Measurements from ENCODE around the gene SP1.
"Not testable (repeated sequence)": the region's sequence is repeated elsewhere in the genome, so short reads cannot be mapped to it uniquely, and the experiment has no call there.

The SP1 gene

DNA sequence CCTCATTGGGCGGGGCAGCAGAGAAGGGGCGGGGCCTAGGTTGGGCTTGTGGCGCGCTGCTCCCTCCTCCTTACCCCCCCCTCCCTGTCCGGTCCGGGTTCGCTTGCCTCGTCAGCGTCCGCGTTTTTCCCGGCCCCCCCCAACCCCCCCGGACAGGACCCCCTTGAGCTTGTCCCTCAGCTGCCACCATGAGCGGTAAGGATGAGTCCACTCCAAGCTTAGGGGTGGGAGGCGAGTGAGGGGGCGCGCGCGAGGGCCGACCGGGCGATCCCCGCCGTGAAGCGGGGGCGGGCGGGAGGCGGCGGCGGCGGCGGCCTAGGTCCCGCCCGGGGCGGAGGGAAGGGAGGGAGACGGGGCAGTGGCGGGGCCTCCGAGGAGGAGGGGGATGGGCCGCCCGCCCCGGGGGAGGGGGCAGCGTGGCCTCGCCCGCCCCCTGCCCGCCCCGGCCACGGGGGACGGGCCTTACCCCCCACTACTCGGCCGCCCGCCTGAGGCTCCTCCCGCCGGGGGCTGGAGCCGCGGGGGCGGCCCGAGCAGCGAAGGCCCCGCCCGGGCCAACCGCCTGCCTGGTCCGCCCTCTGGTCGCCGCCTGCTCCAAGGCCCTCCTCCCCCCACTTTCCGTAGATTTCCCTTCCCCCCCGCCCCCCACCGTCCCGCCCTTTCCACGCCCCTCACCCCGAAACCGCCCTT, at the start of gene SP1:
TSS of gene SP1 (plus strand) at position 73 of the 690 bp plus-strand sequence. CDS start at position 189, 116 bp downstream.
- Histone ChIP-seq H3K4me1 (ENCODE audit: control insufficient read depth, insufficient read depth, low read length) (peaks cover 2% of the 10 kb centered on the region), H3K4me3 (ENCODE audit: low read length) (peak within 1 kb of the TSS; percentile 73; the same call in 1 of the 2 replicates), H3K9me3 (ENCODE audit: control insufficient read depth, insufficient read depth, low read length) (no peaks in the 10 kb centered on the region), H3K27me3 (ENCODE audit: control insufficient read depth, insufficient read depth, low read length) (no peaks in the 10 kb centered on the region), H3K27ac (ENCODE audit: low read length) (no peak within 1 kb of the TSS), H3K36me3 (ENCODE audit: control insufficient read depth, insufficient read depth, low read length) (peaks cover 16% of the 10 kb centered on the region; the same call in 1 of the 2 replicates)
- no CpG with 5 or more reads among the region's 71 CpGs for WGBS (ENCODE audit: insufficient coverage, insufficient read length)
- peak; percentile 45 for DNase-seq (ENCODE audit: low read depth, low spot score)

DNA sequence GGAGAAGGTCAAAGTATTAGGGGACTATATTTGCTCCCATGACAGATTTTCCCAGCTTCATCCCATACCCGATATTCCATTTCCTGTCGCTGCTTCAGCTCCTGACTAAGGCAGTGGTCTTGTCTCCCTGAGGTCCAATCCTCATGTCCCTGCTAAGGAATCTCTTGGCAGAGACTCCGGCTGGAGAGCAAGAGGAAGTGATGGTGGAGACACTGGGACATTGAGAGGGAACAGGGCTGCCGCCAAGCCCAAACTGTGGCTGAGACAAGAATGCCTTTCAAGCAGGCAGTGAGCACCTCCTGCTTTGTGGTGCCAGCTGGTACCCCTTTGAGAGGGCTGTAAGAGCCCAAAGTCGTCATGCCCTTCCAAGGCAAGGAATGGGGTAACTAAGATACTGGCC, 49.3 kb upstream of the SP1 start:
- Histone ChIP-seq H3K36me3 (ENCODE audit: control insufficient read depth, insufficient read depth, low read length) (no peaks in the 10 kb centered on the region), H3K27ac (ENCODE audit: low read length) (no peak overlapping the region), H3K4me3 (ENCODE audit: low read length) (no peak overlapping the region), H3K4me1 (ENCODE audit: control insufficient read depth, insufficient read depth, low read length) (peaks cover 2% of the 10 kb centered on the region; the same call in 1 of the 2 replicates), H3K27me3 (ENCODE audit: control insufficient read depth, insufficient read depth, low read length) (peaks cover 8% of the 10 kb centered on the region; the same call in 1 of the 2 replicates), H3K9me3 (ENCODE audit: control insufficient read depth, insufficient read depth, low read length) (no peaks in the 10 kb centered on the region)
- no CpG with 5 or more reads among the region's 5 CpGs for WGBS (ENCODE audit: insufficient coverage, insufficient read length)
- no peak for DNase-seq (ENCODE audit: low read depth, low spot score)

- H3K27me3 ChIP-seq (ENCODE audit: control insufficient read depth, insufficient read depth, low read length); H3K4me3 ChIP-seq (ENCODE audit: low read length); H3K27ac ChIP-seq (ENCODE audit: low read length); H3K36me3 ChIP-seq (ENCODE audit: control insufficient read depth, insufficient read depth, low read length); H3K9me3 ChIP-seq (ENCODE audit: control insufficient read depth, insufficient read depth, low read length); DNase-seq (ENCODE audit: low read depth, low spot score); H3K4me1 ChIP-seq (ENCODE audit: control insufficient read depth, insufficient read depth, low read length): not testable (repeated sequence)
Measured at GRCh38 chr12:53332339-53332738, 47.6 kb upstream of the SP1 start.

DNA sequence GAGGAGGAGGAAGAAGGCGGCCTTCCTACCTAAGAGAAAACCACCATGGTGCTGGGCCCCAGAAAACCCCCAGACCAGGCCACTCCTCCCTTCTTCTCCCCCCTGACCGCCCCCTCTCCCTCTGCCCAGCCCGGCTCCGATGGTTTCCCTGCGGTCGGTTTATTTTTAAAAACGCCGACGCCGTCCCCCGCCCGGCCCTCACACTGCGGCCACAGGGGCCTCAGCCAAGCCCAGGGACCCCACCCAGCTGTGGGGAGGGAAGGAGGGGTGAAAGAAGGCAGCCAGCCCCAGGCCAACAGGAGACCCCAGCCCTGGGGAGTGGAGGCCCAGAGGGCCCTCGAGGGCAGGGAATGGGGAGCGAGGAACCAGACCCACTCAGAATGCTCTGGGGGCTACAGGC, 47.2 kb upstream of the SP1 start:
- DNase-seq (ENCODE audit: low read depth, low spot score): no peak
- H3K27ac ChIP-seq (ENCODE audit: low read length): no peak overlapping the region
- H3K4me1 ChIP-seq (ENCODE audit: control insufficient read depth, insufficient read depth, low read length): peaks cover 1% of the 10 kb centered on the region; the same call in 1 of the 2 replicates
- H3K27me3 ChIP-seq (ENCODE audit: control insufficient read depth, insufficient read depth, low read length): no peaks in the 10 kb centered on the region; the same call in 1 of the 2 replicates
- no peak overlapping the region for H3K4me3 ChIP-seq (ENCODE audit: low read length)
- H3K9me3 ChIP-seq (ENCODE audit: control insufficient read depth, insufficient read depth, low read length): no peaks in the 10 kb centered on the region
- WGBS (ENCODE audit: insufficient coverage, insufficient read length): no CpG with 5 or more reads among the region's 15 CpGs
- no peaks in the 10 kb centered on the region for H3K36me3 ChIP-seq (ENCODE audit: control insufficient read depth, insufficient read depth, low read length)

DNA sequence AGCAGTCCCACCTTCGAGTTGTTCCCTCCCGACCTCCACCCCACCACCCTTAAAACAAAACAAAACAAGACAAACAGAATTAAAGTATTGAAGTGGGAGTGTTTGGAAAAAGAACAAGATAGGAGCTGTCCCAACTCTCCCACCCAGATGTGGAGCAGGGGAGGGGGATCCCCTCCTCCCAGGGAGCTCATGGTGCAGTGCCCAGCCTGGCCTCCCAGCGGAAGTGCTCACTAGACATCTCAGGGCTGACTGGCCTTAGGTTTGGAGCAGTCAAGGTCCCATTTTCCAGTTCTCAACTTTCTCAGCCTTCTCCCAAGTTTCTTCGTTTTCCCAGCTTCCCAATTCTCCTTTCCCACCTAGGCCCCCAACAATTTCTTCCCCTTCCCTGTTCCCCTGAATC, 46.7 kb upstream of the SP1 start:
- no peak overlapping the region for H3K4me3 ChIP-seq (ENCODE audit: low read length)
- no peaks in the 10 kb centered on the region for H3K36me3 ChIP-seq (ENCODE audit: control insufficient read depth, insufficient read depth, low read length)
- no peak overlapping the region for H3K27ac ChIP-seq (ENCODE audit: low read length)
- no peaks in the 10 kb centered on the region for H3K4me1 ChIP-seq (ENCODE audit: control insufficient read depth, insufficient read depth, low read length)
- DNase-seq (ENCODE audit: low read depth, low spot score): no peak
- WGBS (ENCODE audit: insufficient coverage, insufficient read length): no CpG with 5 or more reads among the region's 4 CpGs
- H3K9me3 ChIP-seq (ENCODE audit: control insufficient read depth, insufficient read depth, low read length): no peaks in the 10 kb centered on the region
- no peaks in the 10 kb centered on the region for H3K27me3 ChIP-seq (ENCODE audit: control insufficient read depth, insufficient read depth, low read length)

- Histone ChIP-seq H3K4me3 (ENCODE audit: low read length) (no peak overlapping the region), H3K9me3 (ENCODE audit: control insufficient read depth, insufficient read depth, low read length) (no peaks in the 10 kb centered on the region), H3K36me3 (ENCODE audit: control insufficient read depth, insufficient read depth, low read length) (no peaks in the 10 kb centered on the region), H3K27me3 (ENCODE audit: control insufficient read depth, insufficient read depth, low read length) (no peaks in the 10 kb centered on the region), H3K27ac (ENCODE audit: low read length) (no peak overlapping the region), H3K4me1 (ENCODE audit: control insufficient read depth, insufficient read depth, low read length) (no peaks in the 10 kb centered on the region)
- DNase-seq (ENCODE audit: low read depth, low spot score): no peak
- no CpG with 5 or more reads among the region's 7 CpGs for WGBS (ENCODE audit: insufficient coverage, insufficient read length)
Measured at GRCh38 chr12:53333845-53334244, 46.1 kb upstream of the SP1 start.

DNA sequence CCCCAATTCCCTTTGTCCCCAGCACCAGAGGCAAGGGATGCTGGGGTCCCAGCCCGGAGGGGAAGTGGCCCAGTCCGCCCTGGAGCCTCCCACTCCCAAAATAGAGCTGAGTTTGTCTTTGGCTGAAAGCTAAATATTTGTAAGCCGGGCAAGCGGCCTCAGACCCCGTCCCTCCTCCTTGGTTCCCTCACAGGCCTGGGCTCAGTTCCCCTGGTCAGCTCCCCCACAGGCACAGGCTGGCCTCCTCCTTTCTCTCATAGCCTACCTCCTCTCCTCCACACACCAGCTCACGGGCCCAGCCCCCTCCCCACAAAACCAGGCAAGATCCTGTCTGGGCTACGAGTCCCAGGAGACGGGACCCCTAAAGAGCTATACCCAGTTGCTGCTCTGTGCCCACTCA, 45.2 kb upstream of the SP1 start:
- Histone ChIP-seq H3K27ac (ENCODE audit: low read length) (no peak overlapping the region), H3K4me1 (ENCODE audit: control insufficient read depth, insufficient read depth, low read length) (no peaks in the 10 kb centered on the region), H3K27me3 (ENCODE audit: control insufficient read depth, insufficient read depth, low read length) (no peaks in the 10 kb centered on the region), H3K36me3 (ENCODE audit: control insufficient read depth, insufficient read depth, low read length) (no peaks in the 10 kb centered on the region), H3K9me3 (ENCODE audit: control insufficient read depth, insufficient read depth, low read length) (no peaks in the 10 kb centered on the region), H3K4me3 (ENCODE audit: low read length) (no peak overlapping the region)
- WGBS (ENCODE audit: insufficient coverage, insufficient read length): no CpG with 5 or more reads among the region's 8 CpGs
- no peak for DNase-seq (ENCODE audit: low read depth, low spot score)

DNA sequence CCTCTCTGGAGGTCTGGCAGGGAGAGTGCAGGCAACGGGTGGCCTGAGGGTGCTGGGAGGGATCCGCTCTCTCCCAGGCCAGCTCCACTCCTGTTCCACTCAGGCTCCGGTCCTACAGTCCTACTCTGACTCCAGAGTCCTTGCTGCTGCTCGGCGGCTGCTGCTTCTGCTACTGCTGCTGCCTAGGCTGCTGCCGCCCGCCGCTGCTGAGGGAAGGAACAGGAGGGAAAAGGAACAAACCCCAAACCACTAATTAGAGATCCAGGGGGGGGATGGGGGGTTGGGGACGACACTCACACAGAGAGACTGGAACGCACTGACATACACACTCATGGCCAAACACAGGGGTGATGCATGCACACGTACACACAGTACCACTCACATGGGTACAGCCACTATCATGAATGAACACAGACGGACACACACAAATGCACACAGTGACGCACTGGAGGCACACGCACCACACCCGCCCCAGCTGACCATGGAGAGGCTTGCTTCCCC, 43.7 kb upstream of the SP1 start, which contains the start of gene SP7:
TSS of gene SP7 (minus strand) at position 174 of the 501 bp plus-strand sequence. CDS start 708 bp downstream, outside the sequence.
- Histone ChIP-seq H3K4me1 (ENCODE audit: control insufficient read depth, insufficient read depth, low read length) (no peaks in the 10 kb centered on the region), H3K27ac (ENCODE audit: low read length) (no peak within 1 kb of the TSS), H3K27me3 (ENCODE audit: control insufficient read depth, insufficient read depth, low read length) (no peaks in the 10 kb centered on the region), H3K9me3 (ENCODE audit: control insufficient read depth, insufficient read depth, low read length) (no peaks in the 10 kb centered on the region), H3K36me3 (ENCODE audit: control insufficient read depth, insufficient read depth, low read length) (no peaks in the 10 kb centered on the region), H3K4me3 (ENCODE audit: low read length) (no peak within 1 kb of the TSS)
- no CpG with 5 or more reads among the region's 15 CpGs for WGBS (ENCODE audit: insufficient coverage, insufficient read length)
- DNase-seq (ENCODE audit: low read depth, low spot score): no peak

- Histone ChIP-seq H3K27ac (ENCODE audit: low read length) (no peak overlapping the region), H3K9me3 (ENCODE audit: control insufficient read depth, insufficient read depth, low read length) (no peaks in the 10 kb centered on the region), H3K4me3 (ENCODE audit: low read length) (no peak overlapping the region), H3K27me3 (ENCODE audit: control insufficient read depth, insufficient read depth, low read length) (no peaks in the 10 kb centered on the region), H3K36me3 (ENCODE audit: control insufficient read depth, insufficient read depth, low read length) (no peaks in the 10 kb centered on the region), H3K4me1 (ENCODE audit: control insufficient read depth, insufficient read depth, low read length) (no peaks in the 10 kb centered on the region)
- DNase-seq (ENCODE audit: low read depth, low spot score): no peak
- WGBS (ENCODE audit: insufficient coverage, insufficient read length): no CpG with 5 or more reads among the region's 11 CpGs
Measured at GRCh38 chr12:53338017-53338416, 42.0 kb upstream of the SP1 start.

- H3K27ac ChIP-seq (ENCODE audit: low read length): no peak overlapping the region
- H3K4me3 ChIP-seq (ENCODE audit: low read length): no peak overlapping the region
- no peaks in the 10 kb centered on the region for H3K9me3 ChIP-seq (ENCODE audit: control insufficient read depth, insufficient read depth, low read length)
- no peak for DNase-seq (ENCODE audit: low read depth, low spot score)
- no peaks in the 10 kb centered on the region for H3K36me3 ChIP-seq (ENCODE audit: control insufficient read depth, insufficient read depth, low read length)
- no CpG with 5 or more reads among the region's 6 CpGs for WGBS (ENCODE audit: insufficient coverage, insufficient read length)
- no peaks in the 10 kb centered on the region; the same call in 1 of the 2 replicates for H3K27me3 ChIP-seq (ENCODE audit: control insufficient read depth, insufficient read depth, low read length)
- H3K4me1 ChIP-seq (ENCODE audit: control insufficient read depth, insufficient read depth, low read length): no peaks in the 10 kb centered on the region
Measured at GRCh38 chr12:53338916-53339315, 41.1 kb upstream of the SP1 start.

DNA sequence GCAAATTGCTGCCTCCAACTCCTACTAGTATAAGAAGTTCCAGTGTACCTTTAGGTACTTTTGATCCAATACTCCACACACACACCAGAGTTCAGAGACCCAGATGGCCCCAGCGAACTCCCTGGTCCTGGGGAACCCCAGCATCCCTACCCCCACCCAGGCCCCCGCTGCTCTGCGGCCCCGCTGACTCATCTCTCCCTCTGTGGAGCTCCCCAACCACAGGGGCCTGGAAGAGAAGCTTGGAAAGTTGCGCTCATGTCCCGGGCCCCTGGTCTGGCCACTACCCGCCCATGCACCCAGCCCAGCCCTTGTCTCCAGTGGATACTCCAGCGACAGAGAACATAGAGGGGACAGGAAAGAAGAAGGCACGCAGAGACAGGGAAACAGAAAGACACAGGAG, 39.6 kb upstream of the SP1 start:
- no CpG with 5 or more reads among the region's 9 CpGs for WGBS (ENCODE audit: insufficient coverage, insufficient read length)
- no peak for DNase-seq (ENCODE audit: low read depth, low spot score)
- Histone ChIP-seq H3K36me3 (ENCODE audit: control insufficient read depth, insufficient read depth, low read length) (no peaks in the 10 kb centered on the region), H3K4me3 (ENCODE audit: low read length) (no peak overlapping the region), H3K4me1 (ENCODE audit: control insufficient read depth, insufficient read depth, low read length) (peaks cover 2% of the 10 kb centered on the region; the same call in 1 of the 2 replicates), H3K27ac (ENCODE audit: low read length) (no peak overlapping the region), H3K27me3 (ENCODE audit: control insufficient read depth, insufficient read depth, low read length) (no peaks in the 10 kb centered on the region; the same call in 1 of the 2 replicates), H3K9me3 (ENCODE audit: control insufficient read depth, insufficient read depth, low read length) (no peaks in the 10 kb centered on the region)
